ENCODE measurements around the gene GRK5.

The GRK5 gene

GRCh38 chr10:119357412-119358151 lies 150.2 kb downstream of the GRK5 start:
- DNase-seq (ENCODE audit: low read depth in 4 of 4, low spot score in 1 of 4) = no peak

GRCh38 chr10:119358152-119358512 lies 150.8 kb downstream of the GRK5 start:
- no peak for DNase-seq (ENCODE audit: low read depth in 4 of 4, low spot score in 1 of 4)

- no peak for DNase-seq (ENCODE audit: low read depth in 4 of 4, low spot score in 1 of 4)
Observed at GRCh38 chr10:119358567-119358966, 151.2 kb downstream of the GRK5 start.

- DNase-seq (ENCODE audit: low read depth in 4 of 4, low spot score in 1 of 4) = no peak
Observed at GRCh38 chr10:119359025-119359424, 151.7 kb downstream of the GRK5 start.

GRCh38 chr10:119360181-119360921 lies 153.0 kb downstream of the GRK5 start:
- DNase-seq (ENCODE audit: low read depth in 4 of 4, low spot score in 1 of 4) = no peak

- no peak for DNase-seq (ENCODE audit: low read depth in 4 of 4, low spot score in 1 of 4)
Observed at GRCh38 chr10:119361037-119361436, 153.7 kb downstream of the GRK5 start.

GRCh38 chr10:119362122-119362521 lies 154.8 kb downstream of the GRK5 start:
- no peak for DNase-seq (ENCODE audit: low read depth in 4 of 4, low spot score in 1 of 4)

GRCh38 chr10:119364645-119365600 lies 157.6 kb downstream of the GRK5 start:
- DNase-seq (ENCODE audit: low read depth in 4 of 4, low spot score in 1 of 4) = no peak

GRCh38 chr10:119365773-119366599 lies 158.6 kb downstream of the GRK5 start:
- DNase-seq (ENCODE audit: low read depth in 4 of 4, low spot score in 1 of 4) = no peak

- no peak for DNase-seq (ENCODE audit: low read depth in 4 of 4, low spot score in 1 of 4)
Observed at GRCh38 chr10:119367841-119368549, 160.6 kb downstream of the GRK5 start.

- DNase-seq (ENCODE audit: low read depth in 4 of 4, low spot score in 1 of 4) = no peak
Observed at GRCh38 chr10:119368581-119368980, 161.2 kb downstream of the GRK5 start.

GRCh38 chr10:119368991-119369869 lies 161.9 kb downstream of the GRK5 start:
- DNase-seq (ENCODE audit: low read depth in 4 of 4, low spot score in 1 of 4) = no peak

- DNase-seq (ENCODE audit: low read depth in 4 of 4, low spot score in 1 of 4) = no peak
Observed at GRCh38 chr10:119370111-119370741, 162.9 kb downstream of the GRK5 start.

GRCh38 chr10:119370972-119371703 lies 163.8 kb downstream of the GRK5 start:
- DNase-seq (ENCODE audit: low read depth in 4 of 4, low spot score in 1 of 4) = no peak

- no peak for DNase-seq (ENCODE audit: low read depth in 4 of 4, low spot score in 1 of 4)
Observed at GRCh38 chr10:119371704-119372663, 164.6 kb downstream of the GRK5 start.

- DNase-seq (ENCODE audit: low read depth in 4 of 4, low spot score in 1 of 4) = no peak
Observed at GRCh38 chr10:119373294-119374102, 166.1 kb downstream of the GRK5 start.

Measured in stimulated activated CD4-positive, alpha-beta T cell treated with anti-CD3 and anti-CD28 coated beads, Interleukin-1b, Interleukin-23, amount 100 ng/mL, for 24 hours (primary cell).